ENCODE data around the gene COL18A1. TPM values are rescaled to one million over a fixed set of nuclear protein-coding genes. Genes with fewer than 3 reads are reported as not detected.

Gene COL18A1
- polyA plus RNA-seq, 3 donors from 2014 or later: 0.30 to 1.8 (median 0.46) TPM

- no peak for DNase-seq
- no peak overlapping the region for H3K4me3 Mint-ChIP-seq
- no peaks in the 10 kb centered on the region for H3K36me3 Mint-ChIP-seq
- peaks cover 5 to 8% (median 8%) of the 10 kb centered on the region in 3 donors for H3K27me3 Mint-ChIP-seq (ENCODE audit: low read depth in 3 of 3)
- no peaks in the 10 kb centered on the region for H3K4me1 Mint-ChIP-seq
- H3K27ac Mint-ChIP-seq: no peak overlapping the region
- no peaks in the 10 kb centered on the region for H3K9me3 Mint-ChIP-seq
Observed at GRCh38 chr21:45468051-45468970, 63.3 kb downstream of the COL18A1 start.

GRCh38 chr21:45468971-45469272 lies 64.0 kb downstream of the COL18A1 start:
- Mint-ChIP-seq H3K27me3 (ENCODE audit: low read depth in 3 of 3) (peaks cover 4 to 8% (median 4%) of the 10 kb centered on the region in 3 donors), H3K4me1 (no peaks in the 10 kb centered on the region), H3K4me3 (no peak overlapping the region), H3K9me3 (no peaks in the 10 kb centered on the region), H3K36me3 (no peaks in the 10 kb centered on the region), H3K27ac (no peak overlapping the region)
- no peak for DNase-seq

GRCh38 chr21:45469273-45470086 lies 64.5 kb downstream of the COL18A1 start:
- Mint-ChIP-seq H3K27me3 (ENCODE audit: low read depth in 3 of 3) (peaks cover 2 to 9% (median 4%) of the 10 kb centered on the region in 3 donors), H3K9me3 (no peaks in the 10 kb centered on the region), H3K4me3 (no peak overlapping the region), H3K27ac (no peak overlapping the region), H3K36me3 (no peaks in the 10 kb centered on the region), H3K4me1 (no peaks in the 10 kb centered on the region)
- no peak for DNase-seq

- peaks cover 2 to 5% (median 2%) of the 10 kb centered on the region in 3 donors for H3K27me3 Mint-ChIP-seq (ENCODE audit: low read depth in 3 of 3)
- DNase-seq: no peak
- H3K9me3 Mint-ChIP-seq: no peaks in the 10 kb centered on the region
- peak overlapping the region in 1 of 6 donors; percentile 18 for H3K27ac Mint-ChIP-seq
- H3K4me3 Mint-ChIP-seq: no peak overlapping the region
- no peaks in the 10 kb centered on the region for H3K36me3 Mint-ChIP-seq
- no peaks in the 10 kb centered on the region for H3K4me1 Mint-ChIP-seq
Observed at GRCh38 chr21:45470087-45470515, 65.1 kb downstream of the COL18A1 start.

- H3K4me1 Mint-ChIP-seq: no peaks in the 10 kb centered on the region
- H3K27ac Mint-ChIP-seq: no peak overlapping the region
- no peak for DNase-seq
- H3K36me3 Mint-ChIP-seq: no peaks in the 10 kb centered on the region
- peaks cover 2 to 5% (median 2%) of the 10 kb centered on the region in 3 donors for H3K27me3 Mint-ChIP-seq (ENCODE audit: low read depth in 3 of 3)
- H3K9me3 Mint-ChIP-seq: no peaks in the 10 kb centered on the region
- no peak overlapping the region for H3K4me3 Mint-ChIP-seq
Observed at GRCh38 chr21:45470773-45471524, 66.0 kb downstream of the COL18A1 start.

- no peak overlapping the region for H3K27ac Mint-ChIP-seq
- no peaks in the 10 kb centered on the region for H3K36me3 Mint-ChIP-seq
- no peaks in the 10 kb centered on the region for H3K9me3 Mint-ChIP-seq
- peaks cover 3 to 6% (median 5%) of the 10 kb centered on the region in 3 donors for H3K27me3 Mint-ChIP-seq (ENCODE audit: low read depth in 3 of 3)
- no peak overlapping the region for H3K4me3 Mint-ChIP-seq
- DNase-seq: no peak
- peaks cover 2 to 4% of the 10 kb centered on the region in 2 donors for H3K4me1 Mint-ChIP-seq
Observed at GRCh38 chr21:45471525-45472221, 66.7 kb downstream of the COL18A1 start.

GRCh38 chr21:45472445-45473365 lies 67.7 kb downstream of the COL18A1 start:
- DNase-seq: no peak
- H3K27ac Mint-ChIP-seq: no peak overlapping the region
- peaks cover 4 to 6% of the 10 kb centered on the region in 2 donors for H3K4me1 Mint-ChIP-seq
- no peak overlapping the region for H3K4me3 Mint-ChIP-seq
- H3K36me3 Mint-ChIP-seq: no peaks in the 10 kb centered on the region
- peaks cover 3 to 7% (median 5%) of the 10 kb centered on the region in 3 donors for H3K27me3 Mint-ChIP-seq (ENCODE audit: low read depth in 3 of 3)
- no peaks in the 10 kb centered on the region for H3K9me3 Mint-ChIP-seq

- Mint-ChIP-seq H3K36me3 (no peaks in the 10 kb centered on the region), H3K4me1 (peaks cover 13 to 16% of the 10 kb centered on the region in 2 donors), H3K4me3 (no peak overlapping the region), H3K27ac (peak overlapping the region in 1 of 6 donors; percentile 63), H3K27me3 (ENCODE audit: low read depth in 3 of 3) (peaks cover 3 to 7% (median 7%) of the 10 kb centered on the region in 3 donors), H3K9me3 (no peaks in the 10 kb centered on the region)
- DNase-seq: no peak
Observed at GRCh38 chr21:45473496-45474322, 68.7 kb downstream of the COL18A1 start.

- peaks cover 3 to 12% (median 7%) of the 10 kb centered on the region in 3 donors for H3K27me3 Mint-ChIP-seq (ENCODE audit: low read depth in 3 of 3)
- DNase-seq: no peak
- H3K9me3 Mint-ChIP-seq: no peaks in the 10 kb centered on the region
- peaks cover 20 to 22% of the 10 kb centered on the region in 2 donors for H3K4me1 Mint-ChIP-seq
- no peak overlapping the region for H3K4me3 Mint-ChIP-seq
- no peaks in the 10 kb centered on the region for H3K36me3 Mint-ChIP-seq
- peak overlapping the region in 1 of 6 donors; percentile 63 for H3K27ac Mint-ChIP-seq
Observed at GRCh38 chr21:45474323-45474950, 69.5 kb downstream of the COL18A1 start.

GRCh38 chr21:45475004-45475685 lies 70.2 kb downstream of the COL18A1 start:
- Mint-ChIP-seq H3K4me1 (peaks cover 22 to 24% of the 10 kb centered on the region in 2 donors), H3K9me3 (no peaks in the 10 kb centered on the region), H3K27me3 (ENCODE audit: low read depth in 3 of 3) (peaks cover 3 to 12% (median 7%) of the 10 kb centered on the region in 3 donors), H3K27ac (no peak overlapping the region), H3K4me3 (no peak overlapping the region), H3K36me3 (no peaks in the 10 kb centered on the region)
- DNase-seq: no peak

All from immature natural killer cell (primary cell).